Measurements from ENCODE around the gene ASPSCR1. TPM values are rescaled to one million over a fixed set of nuclear protein-coding genes. Genes with fewer than 3 reads are reported as not detected.
A peak's percentile ranks its signal among the peaks of the same experiment; 100 is the strongest.

The ASPSCR1 gene
- total and polyA plus RNA-seq, 2 of the 13 experiments (the other 11 are each of a cell fraction or from before 2014, with no cell fraction given) = 274 to 314 TPM

- TF ChIP-seq PRDM10 (CRISPR knock-in tag; IDR thresholded peaks at IDR 0.05; ENCODE audit: low read depth) (0 out of 2 replicates have a peak, but pooled peaks have one; percentile 64), ZSCAN5A (CRISPR knock-in tag; IDR thresholded peaks at IDR 0.05; ENCODE audit: borderline replicate concordance) (no peak; the same call in 1 of the 2 replicates), ZNF703 (CRISPR knock-in tag; IDR thresholded peaks at IDR 0.05; ENCODE audit: borderline replicate concordance) (no peak), ATAD3A (CRISPR knock-in tag; IDR thresholded peaks at IDR 0.05) (no peak), ISX (CRISPR knock-in tag; conservative IDR thresholded peaks at IDR 0.05) (no peak), HMGA1 (CRISPR knock-in tag; conservative IDR thresholded peaks at IDR 0.05) (no peak), PREB (CRISPR knock-in tag; IDR thresholded peaks at IDR 0.05) (no peak), ZNF761 (CRISPR knock-in tag; conservative IDR thresholded peaks at IDR 0.05) (0 out of 2 replicates have a peak, but pooled peaks have one; percentile 69), SRSF1 (optimal IDR thresholded peaks at IDR 0.05; ENCODE audit: low read depth, low read length) (peak; percentile 99), SUZ12 (IDR thresholded peaks at IDR 0.05; ENCODE audit: low read depth, low read length) (no peak), ZKSCAN5 (CRISPR knock-in tag; IDR thresholded peaks at IDR 0.05) (0 out of 2 replicates have a peak, but pooled peaks have one; percentile 31), BRCA1 (CRISPR knock-in tag; IDR thresholded peaks at IDR 0.05) (no peak)
- TF ChIP-seq, protein P1, sequence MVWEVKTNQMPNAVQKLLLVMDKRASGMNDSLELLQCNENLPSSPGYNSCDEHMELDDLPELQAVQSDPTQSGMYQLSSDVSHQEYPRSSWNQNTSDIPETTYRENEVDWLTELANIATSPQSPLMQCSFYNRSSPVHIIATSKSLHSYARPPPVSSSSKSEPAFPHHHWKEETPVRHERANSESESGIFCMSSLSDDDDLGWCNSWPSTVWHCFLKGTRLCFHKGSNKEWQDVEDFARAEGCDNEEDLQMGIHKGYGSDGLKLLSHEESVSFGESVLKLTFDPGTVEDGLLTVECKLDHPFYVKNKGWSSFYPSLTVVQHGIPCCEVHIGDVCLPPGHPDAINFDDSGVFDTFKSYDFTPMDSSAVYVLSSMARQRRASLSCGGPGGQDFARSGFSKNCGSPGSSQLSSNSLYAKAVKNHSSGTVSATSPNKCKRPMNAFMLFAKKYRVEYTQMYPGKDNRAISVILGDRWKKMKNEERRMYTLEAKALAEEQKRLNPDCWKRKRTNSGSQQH (CRISPR knock-in tag; IDR thresholded peaks at IDR 0.05; ENCODE audit: low read depth) = no peak
- TF ChIP-seq, protein P2, sequence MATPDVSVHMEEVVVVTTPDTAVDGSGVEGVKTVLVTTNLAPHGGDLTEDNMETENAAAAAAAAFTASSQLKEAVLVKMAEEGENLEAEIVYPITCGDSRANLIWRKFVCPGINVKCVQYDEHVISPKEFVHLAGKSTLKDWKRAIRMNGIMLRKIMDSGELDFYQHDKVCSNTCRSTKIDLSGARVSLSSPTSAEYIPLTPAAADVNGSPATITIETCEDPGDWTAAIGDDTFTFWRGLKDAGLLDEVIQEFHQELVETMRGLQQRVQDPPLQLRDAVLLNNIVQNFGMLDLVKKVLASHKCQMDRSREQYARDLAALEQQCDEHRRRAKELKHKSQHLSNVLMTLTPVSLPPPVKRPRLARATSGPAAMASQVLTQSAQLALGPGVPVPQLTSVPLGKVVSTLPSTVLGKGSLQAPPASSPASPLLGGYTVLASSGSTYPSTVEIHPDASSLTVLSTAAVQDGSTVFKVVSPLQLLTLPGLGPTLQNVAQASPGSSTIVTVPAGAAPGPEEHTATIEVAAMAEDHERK (CRISPR knock-in tag; IDR thresholded peaks at IDR 0.05; ENCODE audit: low read depth) = no peak
- TF ChIP-seq, protein P3, sequence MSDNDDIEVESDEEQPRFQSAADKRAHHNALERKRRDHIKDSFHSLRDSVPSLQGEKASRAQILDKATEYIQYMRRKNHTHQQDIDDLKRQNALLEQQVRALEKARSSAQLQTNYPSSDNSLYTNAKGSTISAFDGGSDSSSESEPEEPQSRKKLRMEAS (IDR thresholded peaks at IDR 0.05) = peak; percentile 88
- TF ChIP-seq, protein P4, sequence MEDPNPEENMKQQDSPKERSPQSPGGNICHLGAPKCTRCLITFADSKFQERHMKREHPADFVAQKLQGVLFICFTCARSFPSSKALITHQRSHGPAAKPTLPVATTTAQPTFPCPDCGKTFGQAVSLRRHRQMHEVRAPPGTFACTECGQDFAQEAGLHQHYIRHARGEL (CRISPR knock-in tag; IDR thresholded peaks at IDR 0.05) = peak; percentile 89
These were observed 10.8 kb upstream of the ASPSCR1 start (continued) for GRCh38 chr17:81966343-81967243.
